GM12873 (cell line): ENCODE measurements around the gene IMMP2L.

ENCODE experiments used
- CTCF ChIP-seq: IDR thresholded peaks from 2 replicates; pipeline ENCODE4 v1.5.1; 2012; ENCODE audit warnings: low read depth, mild to moderate bottlenecking, moderate library complexity, low read length, control low read depth; ENCODE audit not compliant: insufficient read depth; ENCODE audit errors: missing control alignments

IMMP2L gene

GRCh38 chr7:111137296-111138192 is 424.7 kb downstream of the IMMP2L start:
- TF ChIP-seq CTCF: no peak

GRCh38 chr7:111132833-111133232 is 429.5 kb downstream of the IMMP2L start:
- no peak for TF ChIP-seq CTCF

GRCh38 chr7:111129435-111129834 is 432.9 kb downstream of the IMMP2L start:
- TF ChIP-seq CTCF: no peak

- no peak for TF ChIP-seq CTCF
Measured at GRCh38 chr7:111126987-111127386, 435.3 kb downstream of the IMMP2L start.

GRCh38 chr7:111115966-111116365 is 446.3 kb downstream of the IMMP2L start:
- TF ChIP-seq CTCF: no peak

- no peak for TF ChIP-seq CTCF
Measured at GRCh38 chr7:111113263-111114017, 448.9 kb downstream of the IMMP2L start.

- no peak for TF ChIP-seq CTCF
Measured at GRCh38 chr7:111112439-111112838, 449.9 kb downstream of the IMMP2L start.
